Myocyte (in vitro differentiated cells): ENCODE data around the gene SPAG6. TPM values are rescaled to one million over a fixed set of nuclear protein-coding genes. Genes with fewer than 3 reads are reported as not detected.
"Not testable (repeated sequence)": the region's sequence is repeated elsewhere in the genome, so short reads cannot be mapped to it uniquely, and the experiment has no call there.

Experiments
- DNase-seq: peaks from one replicate; pipeline ENCODE4 v3.0.0-alpha.2; 2012; ENCODE audit warnings: low read depth
- total RNA-seq: library from RNA; depleted of rRNA; stranded (reverse); fragments of >200 nt; gene quantifications from 2 replicates; pipeline ENCODE4 v1.2.3, GENCODE V29; 2014

Gene SPAG6
- total RNA-seq, 1 donor from 2014 or later: not detected

GRCh38 chr10:22341190-22341925 lies 3.9 kb upstream of the SPAG6 start:
- DNase-seq: no peak

- no peak for DNase-seq
Measured at GRCh38 chr10:22341926-22342196, 3.4 kb upstream of the SPAG6 start.

GRCh38 chr10:22342421-22342820 lies 2.9 kb upstream of the SPAG6 start:
- no peak for DNase-seq

GRCh38 chr10:22343731-22344130 lies 1.6 kb upstream of the SPAG6 start:
- no peak for DNase-seq

- peak; percentile 35 for DNase-seq
Measured at GRCh38 chr10:22344249-22344648, 1.0 kb upstream of the SPAG6 start.

GRCh38 chr10:22344781-22345300 lies 455 bp upstream of the SPAG6 start:
- DNase-seq: no peak

- no peak for DNase-seq
Measured at GRCh38 chr10:22346096-22346661, 883 bp downstream of the SPAG6 start.

- DNase-seq: no peak
Measured at GRCh38 chr10:22349755-22350154, 4.5 kb downstream of the SPAG6 start.

GRCh38 chr10:22351131-22351703 lies 5.9 kb downstream of the SPAG6 start:
- no peak for DNase-seq

GRCh38 chr10:22356324-22356873 lies 11.1 kb downstream of the SPAG6 start:
- no peak for DNase-seq

GRCh38 chr10:22357770-22358169 lies 12.5 kb downstream of the SPAG6 start:
- not testable (repeated sequence) for DNase-seq

GRCh38 chr10:22363305-22363704 lies 18.0 kb downstream of the SPAG6 start:
- no peak for DNase-seq

- DNase-seq: no peak
Measured at GRCh38 chr10:22364407-22365140, 19.3 kb downstream of the SPAG6 start.

- DNase-seq: no peak
Measured at GRCh38 chr10:22365233-22365632, 19.9 kb downstream of the SPAG6 start.

GRCh38 chr10:22365644-22366434 lies 20.5 kb downstream of the SPAG6 start:
- DNase-seq: no peak

- no peak for DNase-seq
Measured at GRCh38 chr10:22366435-22366703, 21.1 kb downstream of the SPAG6 start.

GRCh38 chr10:22366771-22367170 lies 21.5 kb downstream of the SPAG6 start:
- no peak for DNase-seq

GRCh38 chr10:22367471-22367870 lies 22.2 kb downstream of the SPAG6 start:
- DNase-seq: no peak

GRCh38 chr10:22368402-22368801 lies 23.1 kb downstream of the SPAG6 start:
- no peak for DNase-seq

GRCh38 chr10:22368981-22369380 lies 23.7 kb downstream of the SPAG6 start:
- no peak for DNase-seq

- DNase-seq: no peak
Measured at GRCh38 chr10:22369434-22370072, 24.3 kb downstream of the SPAG6 start.
